H9 (cell line): ENCODE data around the gene MICAL3. TPM values are rescaled to one million over a fixed set of nuclear protein-coding genes. Genes with fewer than 3 reads are reported as not detected.

Source experiments
- DNase-seq: peaks from one replicate; pipeline ENCODE4 v3.0.0-alpha.2; 2017
- H2AFZ ChIP-seq: one replicate; pipeline ENCODE4 v1.6.1; 2013; ENCODE audit warnings: mild to moderate bottlenecking, low read length, control low read depth, moderate library complexity
- H2AK5ac ChIP-seq: 2 replicates; pipeline ENCODE4 v1.6.1; 2013; ENCODE audit warnings: low read length, control low read depth, mixed read lengths; ENCODE audit not compliant: insufficient read length
- H2BK120ac ChIP-seq: one replicate; pipeline ENCODE4 v1.6.1; 2013; ENCODE audit warnings: low read depth, mild to moderate bottlenecking, low read length, control low read depth, inconsistent platforms; ENCODE audit not compliant: poor library complexity, severe bottlenecking
- H2BK12ac ChIP-seq: 2 replicates; pipeline ENCODE4 v1.6.1; 2013; ENCODE audit warnings: low read length, control low read depth, mixed read lengths, low read depth; ENCODE audit not compliant: insufficient read length
- H2BK15ac ChIP-seq: 2 replicates; pipeline ENCODE4 v1.6.1; 2013; ENCODE audit warnings: low read depth, low read length, control low read depth
- H2BK20ac ChIP-seq: one replicate; pipeline ENCODE4 v1.6.1; 2013; ENCODE audit warnings: low read depth, mild to moderate bottlenecking, low read length, control low read depth, inconsistent platforms; ENCODE audit not compliant: poor library complexity, severe bottlenecking
- H2BK5ac ChIP-seq: 2 replicates; pipeline ENCODE4 v1.6.1; 2013; ENCODE audit warnings: low read length, control low read depth, mixed read lengths; ENCODE audit not compliant: insufficient read length
- H3K14ac ChIP-seq: 2 replicates; pipeline ENCODE4 v1.6.1; 2013; ENCODE audit warnings: low read length, control low read depth; ENCODE audit not compliant: insufficient read depth
- H3K18ac ChIP-seq: 2 replicates; pipeline ENCODE4 v1.6.1; 2013; ENCODE audit warnings: low read depth, mild to moderate bottlenecking, mixed read lengths, low read length, control low read depth; ENCODE audit not compliant: insufficient read length
- H3K23ac ChIP-seq: 2 replicates; pipeline ENCODE4 v1.6.1; 2013; ENCODE audit warnings: low read length, control low read depth, mixed read lengths, low read depth; ENCODE audit not compliant: insufficient read length
- H3K23me2 ChIP-seq: 2 replicates; pipeline ENCODE4 v1.6.1; 2013; ENCODE audit warnings: low read depth, mild to moderate bottlenecking, mixed read lengths, low read length, control low read depth; ENCODE audit not compliant: insufficient read length, poor library complexity, severe bottlenecking
- H3K27ac ChIP-seq: 2 replicates; pipeline ENCODE4 v1.5.1; 2013; ENCODE audit warnings: low read length, control low read depth, mixed read lengths, low read depth; ENCODE audit not compliant: insufficient read length
- H3K27me3 ChIP-seq: 2 replicates; pipeline ENCODE4 v1.6.1; 2013; ENCODE audit warnings: low read length, control low read depth, inconsistent platforms; ENCODE audit not compliant: insufficient read depth
- H3K4ac ChIP-seq: 2 replicates; pipeline ENCODE4 v1.6.1; 2013; ENCODE audit warnings: low read depth, mild to moderate bottlenecking, control low read depth, inconsistent platforms, low read length, moderate library complexity
- H3K4me1 ChIP-seq: 2 replicates; pipeline ENCODE4 v1.6.1; 2013; ENCODE audit warnings: low read length, control low read depth, inconsistent platforms; ENCODE audit not compliant: insufficient read depth
- H3K4me2 ChIP-seq: 2 replicates; pipeline ENCODE4 v1.6.1; 2013; ENCODE audit warnings: low read length, control low read depth, mixed read lengths; ENCODE audit not compliant: insufficient read length, insufficient read depth
- H3K56ac ChIP-seq: 2 replicates; pipeline ENCODE4 v1.6.1; 2013; ENCODE audit warnings: low read depth, mild to moderate bottlenecking, mixed read lengths, low read length, control low read depth; ENCODE audit not compliant: insufficient read length
- H3K79me1 ChIP-seq: 2 replicates; pipeline ENCODE4 v1.6.1; 2013; ENCODE audit warnings: low read depth, mild to moderate bottlenecking, moderate library complexity, low read length, control low read depth, inconsistent platforms; ENCODE audit not compliant: insufficient read depth, poor library complexity, severe bottlenecking
- H3K79me2 ChIP-seq: 2 replicates; pipeline ENCODE4 v1.6.1; 2013; ENCODE audit warnings: low read length, control low read depth, inconsistent platforms; ENCODE audit not compliant: insufficient read depth
- H3K9ac ChIP-seq: 2 replicates; pipeline ENCODE4 v1.6.1; 2013; ENCODE audit warnings: low read length, control low read depth, mixed read lengths; ENCODE audit not compliant: insufficient read length; ENCODE audit errors: extremely low read depth
- H3K9me3 ChIP-seq: one replicate; pipeline ENCODE4 v1.6.1; 2013; ENCODE audit warnings: low read depth, low read length, inconsistent platforms; ENCODE audit not compliant: control insufficient read depth
- H3T11ph ChIP-seq: one replicate; pipeline ENCODE4 v1.6.1; 2013; ENCODE audit warnings: mild to moderate bottlenecking, low read length, control low read depth, inconsistent platforms
- H4K20me1 ChIP-seq: one replicate; pipeline ENCODE4 v1.6.1; 2013; ENCODE audit not compliant: control insufficient read depth, insufficient read length, insufficient read depth
- H4K5ac ChIP-seq: 2 replicates; pipeline ENCODE4 v1.6.1; 2013; ENCODE audit warnings: low read depth, mild to moderate bottlenecking, mixed read lengths, low read length, control low read depth; ENCODE audit not compliant: insufficient read length
- H4K8ac ChIP-seq: replicated peaks from 2 replicates; pipeline ENCODE4 v1.6.1; 2013; ENCODE audit warnings: low read length, control low read depth, mixed read lengths, low read depth; ENCODE audit not compliant: insufficient read length
- H4K91ac ChIP-seq: 2 replicates; pipeline ENCODE4 v1.6.1; 2013; ENCODE audit warnings: low read depth, mild to moderate bottlenecking, moderate library complexity, mixed read lengths, low read length, control low read depth; ENCODE audit not compliant: insufficient read length
- H3K27ac Mint-ChIP-seq, 3 experiments: 2 replicates in 2 of 3; 3 replicates in 1 of 3; pipeline ENCODE4 v1.8.0; 2020 to 2021; ENCODE audit warnings: mixed read lengths in 3 of 3, mild to moderate bottlenecking in 1 of 3, moderate library complexity in 1 of 3
- H3K27me3 Mint-ChIP-seq: 2 replicates; pipeline ENCODE4 v1.8.0; 2021; ENCODE audit warnings: low read depth, mild to moderate bottlenecking, moderate library complexity, mixed read lengths
- H3K36me3 Mint-ChIP-seq, 3 experiments: 2 replicates in 2 of 3; 3 replicates in 1 of 3; pipeline ENCODE4 v1.8.0; 2020 to 2021; ENCODE audit warnings: low read depth in 3 of 3, mixed read lengths in 3 of 3; ENCODE audit not compliant: insufficient read depth in 1 of 3
- H3K4me1 Mint-ChIP-seq, 2 experiments: 2 replicates each; pipeline ENCODE4 v1.8.0; 2020; ENCODE audit warnings: mixed read lengths in 2 of 2
- H3K4me3 Mint-ChIP-seq, 2 experiments: 2 replicates in 1 of 2; 3 replicates in 1 of 2; pipeline ENCODE4 v1.8.0; 2020 to 2021; ENCODE audit warnings: mild to moderate bottlenecking in 2 of 2, mixed read lengths in 2 of 2, moderate library complexity in 1 of 2
- H3K9me3 Mint-ChIP-seq, 2 experiments: 2 replicates in 1 of 2; 3 replicates in 1 of 2; pipeline ENCODE4 v1.8.0; 2020; ENCODE audit warnings: mild to moderate bottlenecking in 2 of 2, mixed read lengths in 2 of 2, moderate library complexity in 1 of 2
- CTCF ChIP-seq: fragments of 200-600 bp; sonication (generic); conservative IDR thresholded peaks from 3 replicates; pipeline ENCODE4 v1.8.0; 2021; ENCODE audit warnings: antibody characterized with exemption, mild to moderate bottlenecking
- WGBS: extraction: QIAGEN DNeasy Blood & Tissue Kit; methylation state at CpG from one replicate; pipeline ENCODE4 v1.1.7; 2013; ENCODE audit warnings: missing lambda C conversion rate, low lambda C conversion rate, mixed read lengths; ENCODE audit not compliant: insufficient read length; ENCODE audit errors: extremely low coverage; 5-methylcytosine and 5-hydroxymethylcytosine counted together
- total RNA-seq: library from RNA; stranded (reverse); gene quantifications from 2 replicates; pipeline ENCODE4 v1.2.1, GENCODE V29; 2021

Gene MICAL3
- total RNA-seq, 1 experiment from 2014 or later = 50.2 TPM

GRCh38 chr22:17832665-17833064 lies 191.7 kb downstream of the MICAL3 start:
- H3K56ac ChIP-seq = no peak overlapping the region
- peaks cover 2% of the 10 kb centered on the region for H4K20me1 ChIP-seq
- no peaks in the 10 kb centered on the region for H3K27me3 ChIP-seq
- Mint-ChIP-seq H3K4me1 (peaks cover 10 to 13% of the 10 kb centered on the region in 2 experiments), H3K4me3 (no peak overlapping the region), H3K27ac (no peak overlapping the region; a peak in 1 of 7 replicates), H3K27me3 (no peaks in the 10 kb centered on the region), H3K36me3 (peaks cover 5 to 12% (median 8%) of the 10 kb centered on the region in 3 experiments; a peak in 5 of 7 replicates), H3K9me3 (no peaks in the 10 kb centered on the region)
- no peak overlapping the region for H2AK5ac ChIP-seq
- no peaks in the 10 kb centered on the region for H3K9me3 ChIP-seq
- DNase-seq = no peak
- no peak overlapping the region for H3K9ac ChIP-seq
- H3K27ac ChIP-seq = no peak overlapping the region
- no peak overlapping the region for H4K5ac ChIP-seq
- H3K4me1 ChIP-seq = no peaks in the 10 kb centered on the region
- TF ChIP-seq CTCF = no peak
- H2BK15ac ChIP-seq = no peak overlapping the region
- no peak overlapping the region for H4K8ac ChIP-seq
- no peak overlapping the region for H2BK5ac ChIP-seq
- no peak overlapping the region for H2BK12ac ChIP-seq
- H3T11ph ChIP-seq = no peak overlapping the region
- H3K4ac ChIP-seq = no peak overlapping the region
- H3K4me2 ChIP-seq = no peak overlapping the region
- WGBS = no CpG with 5 or more reads among the region's 10 CpGs
- no peak overlapping the region for H2AFZ ChIP-seq
- H3K79me1 ChIP-seq = no peaks in the 10 kb centered on the region
- H3K79me2 ChIP-seq = no peaks in the 10 kb centered on the region
- H3K23ac ChIP-seq = no peak overlapping the region
- no peak overlapping the region for H2BK120ac ChIP-seq
- H4K91ac ChIP-seq = no peak overlapping the region
- H3K14ac ChIP-seq = no peak overlapping the region
- no peak overlapping the region for H3K18ac ChIP-seq
- H2BK20ac ChIP-seq = no peak overlapping the region
- H3K23me2 ChIP-seq = no peaks in the 10 kb centered on the region
